ENCODE data around the gene SKP1. TPM values are rescaled to one million over a fixed set of nuclear protein-coding genes. Genes with fewer than 3 reads are reported as not detected.
A peak's percentile ranks its signal among the peaks of the same experiment; 100 is the strongest.

Gene SKP1
- total RNA-seq, 1 experiment from 2014 or later, result 415 TPM

GRCh38 chr5:134112726-134113362 is 63.9 kb downstream of the SKP1 start:
- TF ChIP-seq CTCF (IDR thresholded peaks at IDR 0.05; ENCODE audit: unreplicated experiment), result no peak
- intact Hi-C loops (cut with micrococcal nuclease), result no loop called here
- no peak for DNase-seq (ENCODE audit: unreplicated experiment)
- Mint-ChIP-seq H3K36me3 (ENCODE audit: insufficient read depth, unreplicated experiment) (no peaks in the 10 kb centered on the region), H3K27me3 (ENCODE audit: insufficient read depth, unreplicated experiment) (no peaks in the 10 kb centered on the region), H3K9me3 (ENCODE audit: unreplicated experiment) (no peaks in the 10 kb centered on the region), H3K4me3 (ENCODE audit: unreplicated experiment) (peak overlapping the region; percentile 74), H3K27ac (ENCODE audit: low read depth, unreplicated experiment) (no peak overlapping the region), H3K4me1 (ENCODE audit: insufficient read depth, unreplicated experiment) (peaks cover 17% of the 10 kb centered on the region)
- CTCF ChIA-PET, result interaction anchor here (0.6 to 4.8 kb wide), 7 partner anchors 12 to 177 kb away, joined by 3 to 87 read pairs (median 4); no protein-coding TSS in a partner anchor
- POLR2A ChIA-PET, result interaction anchor here (0.6 to 1.8 kb wide), 4 partner anchors 20 to 176 kb away, joined by 3 to 5 read pairs (median 3); no protein-coding TSS in a partner anchor
- BruUV-seq (replicated peaks), result no TSS peak

DNA sequence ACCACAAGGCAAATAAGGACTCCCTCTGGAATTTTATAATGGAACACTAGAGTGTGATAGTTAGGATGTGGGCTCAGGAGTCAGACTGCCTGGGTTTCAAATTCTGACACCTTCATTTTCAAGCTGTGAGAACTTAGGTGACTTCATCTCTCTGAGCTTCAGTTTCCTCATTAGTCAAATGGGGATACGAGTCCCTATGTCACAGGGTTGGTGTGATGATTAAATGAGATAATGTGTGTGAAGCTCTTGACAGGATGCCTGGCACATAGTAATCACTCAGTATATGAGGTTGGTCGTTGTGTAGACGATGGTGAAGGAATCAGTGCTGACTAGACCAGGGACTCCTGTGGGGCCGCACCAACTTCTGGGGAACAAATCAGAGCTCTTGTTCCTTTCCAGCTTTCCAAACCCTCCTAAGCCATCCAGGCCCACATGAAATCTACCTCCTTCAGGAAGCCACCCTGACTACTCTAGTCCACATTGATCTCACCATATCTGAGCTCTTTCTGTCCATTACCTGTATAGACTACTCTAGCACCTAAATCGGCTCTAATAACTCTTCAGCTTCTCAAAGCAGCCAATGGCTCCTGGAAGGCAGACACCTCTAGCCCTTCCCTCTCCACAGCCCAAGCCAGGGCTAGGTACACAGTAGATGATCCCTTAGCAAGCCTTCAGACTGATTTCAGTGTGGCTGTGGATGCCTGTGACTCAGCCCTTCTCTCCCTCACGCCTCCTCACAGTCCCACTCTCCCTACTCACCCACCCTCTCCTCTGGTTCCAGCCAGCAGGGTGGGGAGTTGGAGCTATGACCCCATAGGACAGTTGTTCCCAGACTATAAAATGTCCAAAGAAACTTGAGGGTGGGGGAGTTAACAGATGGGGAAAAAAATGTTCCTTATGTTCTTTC is 64.8 kb downstream of the SKP1 start:
- H3K4me3 Mint-ChIP-seq (ENCODE audit: unreplicated experiment), result no peak overlapping the region
- no TSS peak for BruUV-seq (replicated peaks)
- H3K4me1 Mint-ChIP-seq (ENCODE audit: insufficient read depth, unreplicated experiment), result peaks cover 17% of the 10 kb centered on the region
- no peak for DNase-seq (ENCODE audit: unreplicated experiment)
- ChIA-PET CTCF (interaction anchor here (0.6 to 4.8 kb wide), 14 partner anchors 11 to 190 kb away, joined by 3 to 87 read pairs (median 4); no protein-coding TSS in a partner anchor), POLR2A (interaction anchor here (0.5 to 2.5 kb wide), 11 partner anchors 10 to 528 kb away, joined by 3 to 8 read pairs (median 3); partner anchors contain the start of gene SKP1)
- no peaks in the 10 kb centered on the region for H3K9me3 Mint-ChIP-seq (ENCODE audit: unreplicated experiment)
- no peaks in the 10 kb centered on the region for H3K27me3 Mint-ChIP-seq (ENCODE audit: insufficient read depth, unreplicated experiment)
- H3K36me3 Mint-ChIP-seq (ENCODE audit: insufficient read depth, unreplicated experiment), result no peaks in the 10 kb centered on the region
- intact Hi-C loops (cut with micrococcal nuclease), result no loop called here
- TF ChIP-seq CTCF (IDR thresholded peaks at IDR 0.05; ENCODE audit: unreplicated experiment), result no peak
- H3K27ac Mint-ChIP-seq (ENCODE audit: low read depth, unreplicated experiment), result no peak overlapping the region

DNA sequence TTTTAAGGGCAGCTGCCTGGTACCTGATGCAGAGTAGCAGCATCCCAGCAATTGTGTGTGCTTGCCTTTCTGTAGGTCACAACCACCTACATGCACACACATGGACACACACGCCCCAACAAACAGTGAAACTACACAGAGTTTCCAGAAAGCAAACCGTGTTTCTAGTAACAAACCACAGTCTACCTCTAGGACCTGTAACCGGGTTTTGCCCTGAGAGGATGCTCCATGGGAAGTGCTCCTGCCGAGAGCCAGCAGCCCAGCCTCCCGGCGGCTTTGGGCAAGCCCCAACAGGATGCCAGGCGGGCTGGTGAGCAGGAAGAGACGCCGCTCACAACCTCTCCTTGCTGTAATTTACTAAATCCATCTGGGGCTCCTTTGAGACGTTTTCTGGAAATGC is 66.4 kb downstream of the SKP1 start:
- CTCF ChIA-PET, result interaction anchor here (0.6 to 4.8 kb wide), 5 partner anchors 9 to 179 kb away, joined by 3 to 87 read pairs (median 4); no protein-coding TSS in a partner anchor
- Mint-ChIP-seq H3K4me3 (ENCODE audit: unreplicated experiment) (no peak overlapping the region), H3K4me1 (ENCODE audit: insufficient read depth, unreplicated experiment) (peaks cover 17% of the 10 kb centered on the region), H3K9me3 (ENCODE audit: unreplicated experiment) (no peaks in the 10 kb centered on the region), H3K27me3 (ENCODE audit: insufficient read depth, unreplicated experiment) (no peaks in the 10 kb centered on the region), H3K27ac (ENCODE audit: low read depth, unreplicated experiment) (peak overlapping the region; percentile 24), H3K36me3 (ENCODE audit: insufficient read depth, unreplicated experiment) (no peaks in the 10 kb centered on the region)
- DNase-seq (ENCODE audit: unreplicated experiment), result peak; percentile 72
- intact Hi-C loops (cut with micrococcal nuclease), result no loop called here
- no TSS peak for BruUV-seq (replicated peaks)
- POLR2A ChIA-PET, result interaction anchor here (0.5 to 2.5 kb wide), 10 partner anchors 10 to 155 kb away, joined by 3 to 8 read pairs (median 5); partner anchors contain the start of gene SKP1
- TF ChIP-seq CTCF (IDR thresholded peaks at IDR 0.05; ENCODE audit: unreplicated experiment), result no peak

- H3K4me1 Mint-ChIP-seq (ENCODE audit: insufficient read depth, unreplicated experiment), result peaks cover 17% of the 10 kb centered on the region
- no peaks in the 10 kb centered on the region for H3K9me3 Mint-ChIP-seq (ENCODE audit: unreplicated experiment)
- TF ChIP-seq CTCF (IDR thresholded peaks at IDR 0.05; ENCODE audit: unreplicated experiment), result no peak
- intact Hi-C loops (cut with micrococcal nuclease), result no loop called here
- H3K27ac Mint-ChIP-seq (ENCODE audit: low read depth, unreplicated experiment), result no peak overlapping the region
- no peaks in the 10 kb centered on the region for H3K27me3 Mint-ChIP-seq (ENCODE audit: insufficient read depth, unreplicated experiment)
- no peaks in the 10 kb centered on the region for H3K36me3 Mint-ChIP-seq (ENCODE audit: insufficient read depth, unreplicated experiment)
- BruUV-seq (replicated peaks), result no TSS peak
- DNase-seq (ENCODE audit: unreplicated experiment), result no peak
- CTCF ChIA-PET, result interaction anchor here (0.7 to 1.3 kb wide), 3 partner anchors 10 to 34 kb away, joined by 3 to 4 read pairs (median 3); no protein-coding TSS in a partner anchor
- no peak overlapping the region for H3K4me3 Mint-ChIP-seq (ENCODE audit: unreplicated experiment)
- POLR2A ChIA-PET, result interaction anchor here (1.4 kb wide), 1 partner anchor 15 kb away, joined by 4 read pairs; no protein-coding TSS in a partner anchor
These were observed 69.0 kb downstream of the SKP1 start for GRCh38 chr5:134107779-134108178.
